CD4-positive, alpha-beta T cell treated with Interferon alpha-2 for 1 hour (primary cell): ENCODE measurements around the gene SUPT5H.

Experiments
- DNase-seq, 2 donors: peaks; one replicate each; pipeline ENCODE4 v3.0.0-alpha.2; 2020 to 2022

The SUPT5H gene

DNA sequence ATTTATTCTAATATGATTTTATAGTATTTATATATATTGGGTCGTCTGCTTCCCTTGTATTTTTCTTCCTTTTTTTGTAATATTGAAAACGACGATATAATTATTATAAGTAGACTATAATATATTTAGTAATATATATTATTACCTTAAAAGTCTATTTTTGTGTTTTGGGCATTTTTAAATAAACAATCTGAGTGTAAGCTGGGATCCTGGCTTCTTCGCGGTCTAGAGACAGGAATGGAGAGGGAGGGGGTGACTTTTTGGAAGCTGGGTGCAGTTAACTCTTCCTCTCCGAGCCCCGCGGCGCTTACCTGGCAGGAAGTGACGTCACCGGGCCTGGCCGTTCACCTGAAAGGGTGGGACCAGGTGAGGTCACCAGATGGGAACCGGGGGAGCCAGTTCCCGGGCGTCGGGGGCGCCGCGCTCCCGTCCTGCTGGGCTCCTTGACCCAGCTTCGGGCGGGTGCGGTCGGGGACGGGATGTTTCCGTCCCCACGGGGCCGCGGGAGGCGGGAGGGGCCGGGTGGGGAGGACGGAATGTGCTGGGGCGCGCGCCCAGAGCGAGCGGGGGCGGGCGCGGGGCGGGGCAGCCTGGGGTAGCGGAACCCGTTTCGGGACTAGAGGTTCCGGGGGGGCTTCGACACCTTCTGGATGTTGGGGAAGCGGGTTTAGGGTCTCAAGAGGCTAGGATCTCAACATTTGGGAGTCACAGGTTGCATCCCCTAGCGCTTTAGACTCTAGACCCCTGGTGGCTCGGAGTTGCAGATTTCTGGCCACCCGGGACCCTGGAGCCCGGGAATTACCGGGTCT is 36.0 kb upstream of the SUPT5H start:
- DNase-seq, result peak; percentile 95

DNA sequence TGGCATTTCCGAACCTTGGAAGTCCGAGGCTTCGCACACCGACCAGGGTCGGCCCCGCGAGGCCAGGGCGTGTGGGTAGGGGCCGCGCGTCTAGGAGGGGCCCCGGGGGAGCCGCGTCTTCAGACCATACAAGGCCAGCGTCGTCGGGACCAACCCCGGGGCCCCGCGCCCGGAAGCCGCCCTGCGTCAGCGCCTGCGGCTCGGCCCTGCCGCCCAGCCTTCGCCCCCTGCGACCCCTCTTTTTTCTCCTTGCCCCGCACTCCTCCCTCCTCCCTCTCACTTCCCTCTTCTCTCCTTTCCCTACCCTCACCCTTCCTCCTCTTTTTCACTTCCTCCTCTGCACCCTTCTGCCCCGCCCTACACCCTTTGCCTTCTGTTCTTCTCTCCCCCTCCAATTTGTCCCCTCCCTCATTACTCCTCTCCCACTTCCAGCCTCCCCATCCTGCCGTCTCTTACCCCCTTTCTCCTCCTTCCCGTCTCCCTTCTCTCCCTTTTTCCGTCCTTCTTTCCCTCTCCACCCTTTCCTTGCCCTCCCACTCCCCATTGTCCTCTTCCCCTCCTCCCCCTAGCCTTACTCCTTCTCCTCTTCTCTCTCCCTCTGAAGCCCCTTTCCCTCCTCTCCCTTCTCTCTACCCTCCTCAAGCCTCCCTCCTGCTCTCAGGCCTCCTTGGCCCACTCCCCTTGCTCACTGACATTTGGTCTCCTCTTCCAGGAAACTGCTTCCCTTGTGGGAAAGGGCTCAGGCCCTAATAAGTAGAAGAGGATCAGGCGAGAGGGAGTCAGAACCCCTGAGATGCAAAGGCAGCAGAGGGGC is 35.2 kb upstream of the SUPT5H start:
- DNase-seq, result peak; percentile 90 to 91

- DNase-seq, result no peak
Observed at GRCh38 chr19:39410831-39411080, 34.6 kb upstream of the SUPT5H start.

- DNase-seq, result peak; percentile 75 to 79
Observed at GRCh38 chr19:39411081-39411831, 34.1 kb upstream of the SUPT5H start.

- peak; percentile 92 to 94 for DNase-seq
Observed at GRCh38 chr19:39411832-39412099, 33.6 kb upstream of the SUPT5H start.

DNA sequence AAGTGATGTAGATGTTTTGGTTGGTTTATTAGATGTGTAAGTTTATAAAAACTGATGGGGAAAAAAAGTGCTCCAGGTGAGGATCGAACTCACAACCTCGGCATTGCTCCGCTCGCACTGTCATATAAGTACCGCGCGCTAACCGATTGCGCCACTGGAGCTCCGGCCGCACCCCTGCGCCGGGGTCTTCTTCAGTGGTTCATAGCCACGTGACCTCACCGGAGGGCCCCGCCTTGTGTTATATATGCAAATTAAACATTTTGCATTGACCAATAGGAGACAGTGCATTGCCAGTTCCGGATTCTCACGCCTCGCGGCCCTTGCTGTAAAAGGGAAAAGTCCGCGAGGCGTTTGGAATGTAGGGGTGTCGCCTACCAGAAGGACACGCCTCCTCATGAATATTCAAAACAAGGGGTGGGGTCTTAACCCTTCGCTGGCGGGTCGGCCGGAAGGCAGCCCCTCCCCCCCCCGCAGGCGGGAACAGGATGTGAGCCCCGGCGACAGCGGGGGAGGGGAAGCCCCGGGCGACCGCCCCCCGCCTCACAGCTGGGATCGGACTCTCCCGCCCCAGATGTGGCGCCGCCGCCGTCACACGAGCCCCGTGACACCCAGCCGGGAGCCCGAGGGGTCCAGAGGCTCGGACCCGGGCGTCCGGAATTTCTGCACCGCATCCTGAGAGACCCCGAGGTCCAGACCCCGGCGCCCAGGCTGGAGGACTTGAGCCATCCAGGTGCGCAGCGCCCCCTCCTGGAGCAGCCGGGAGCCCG is 33.1 kb upstream of the SUPT5H start, which contains the start of gene PLEKHG2:
Gene PLEKHG2, plus strand, starts transcription at position 570 of the 767 bp plus-strand sequence. CDS start 1,418 bp downstream, outside the sequence.
- DNase-seq, result peak; percentile 98 to 99

DNA sequence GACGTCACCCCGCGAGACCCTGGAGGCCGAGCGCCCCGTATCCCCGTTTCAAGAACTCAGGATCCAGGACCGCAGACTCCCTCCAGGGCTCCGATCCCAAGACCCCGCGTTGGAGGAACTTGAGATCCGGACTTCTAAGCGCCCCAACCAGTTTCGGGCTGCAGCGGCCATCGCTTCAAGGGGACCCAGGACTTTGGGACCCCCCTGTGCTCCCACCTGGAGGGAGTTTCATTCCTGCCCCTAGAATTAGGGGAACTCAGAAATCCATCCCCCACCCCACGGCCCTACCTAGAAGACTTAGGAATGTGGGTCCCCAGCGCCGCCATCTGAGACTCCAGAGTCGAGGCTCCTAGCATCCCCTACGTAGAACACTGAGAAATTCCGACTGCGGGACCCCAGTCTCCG is 32.5 kb upstream of the SUPT5H start:
- DNase-seq, result no peak

- peak; percentile 41 to 57 for DNase-seq
Observed at GRCh38 chr19:39413272-39413910, 32.0 kb upstream of the SUPT5H start.

GRCh38 chr19:39413911-39414608 is 31.3 kb upstream of the SUPT5H start:
- DNase-seq, result peak in 1 of 2 donors; percentile 43

DNA sequence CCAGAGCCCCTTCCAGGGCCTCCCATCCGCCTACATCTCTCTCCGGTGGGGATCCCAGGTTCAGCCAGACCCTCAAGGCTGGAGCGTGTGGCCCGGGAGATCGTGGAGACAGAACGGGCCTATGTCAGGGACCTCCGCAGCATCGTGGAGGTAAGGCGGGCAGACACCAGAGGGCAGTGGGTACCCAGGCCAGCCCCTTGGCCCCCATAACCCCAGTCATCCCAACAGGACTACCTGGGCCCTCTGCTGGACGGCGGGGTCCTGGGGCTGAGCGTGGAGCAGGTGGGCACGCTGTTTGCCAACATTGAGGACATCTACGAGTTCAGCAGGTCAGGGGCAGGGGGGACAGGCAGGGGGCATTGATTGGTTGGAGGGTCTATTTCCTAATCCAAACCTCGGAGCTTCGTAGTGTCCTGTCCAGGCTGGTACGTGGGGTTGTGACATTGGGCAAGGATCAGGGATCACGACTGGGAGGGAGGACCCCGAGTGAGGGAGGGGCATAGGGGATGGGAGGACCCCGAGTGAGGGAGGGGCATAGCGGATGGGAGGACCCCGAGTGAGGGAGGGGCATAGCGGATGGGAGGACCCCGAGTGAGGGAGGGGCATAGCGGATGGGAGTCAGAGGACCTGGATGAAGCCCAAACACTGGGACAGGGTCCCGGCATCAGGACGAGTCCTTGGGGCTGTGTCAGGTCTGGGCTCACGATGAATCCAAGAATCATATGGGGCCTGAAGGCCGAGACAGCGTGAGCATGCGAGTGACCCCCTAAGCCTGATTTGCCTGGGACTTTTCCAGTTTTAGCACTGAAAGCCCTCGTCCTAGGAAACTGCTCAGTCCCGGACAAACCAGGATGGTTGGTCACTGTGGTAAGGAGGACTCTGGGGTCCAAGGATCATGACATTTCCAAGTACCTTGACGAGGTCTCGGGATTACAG is 30.0 kb upstream of the SUPT5H start:
- DNase-seq, result peak in 1 of 2 donors; percentile 37

- peak in 1 of 2 donors; percentile 36 for DNase-seq
Observed at GRCh38 chr19:39416152-39417120, 28.9 kb upstream of the SUPT5H start.

DNA sequence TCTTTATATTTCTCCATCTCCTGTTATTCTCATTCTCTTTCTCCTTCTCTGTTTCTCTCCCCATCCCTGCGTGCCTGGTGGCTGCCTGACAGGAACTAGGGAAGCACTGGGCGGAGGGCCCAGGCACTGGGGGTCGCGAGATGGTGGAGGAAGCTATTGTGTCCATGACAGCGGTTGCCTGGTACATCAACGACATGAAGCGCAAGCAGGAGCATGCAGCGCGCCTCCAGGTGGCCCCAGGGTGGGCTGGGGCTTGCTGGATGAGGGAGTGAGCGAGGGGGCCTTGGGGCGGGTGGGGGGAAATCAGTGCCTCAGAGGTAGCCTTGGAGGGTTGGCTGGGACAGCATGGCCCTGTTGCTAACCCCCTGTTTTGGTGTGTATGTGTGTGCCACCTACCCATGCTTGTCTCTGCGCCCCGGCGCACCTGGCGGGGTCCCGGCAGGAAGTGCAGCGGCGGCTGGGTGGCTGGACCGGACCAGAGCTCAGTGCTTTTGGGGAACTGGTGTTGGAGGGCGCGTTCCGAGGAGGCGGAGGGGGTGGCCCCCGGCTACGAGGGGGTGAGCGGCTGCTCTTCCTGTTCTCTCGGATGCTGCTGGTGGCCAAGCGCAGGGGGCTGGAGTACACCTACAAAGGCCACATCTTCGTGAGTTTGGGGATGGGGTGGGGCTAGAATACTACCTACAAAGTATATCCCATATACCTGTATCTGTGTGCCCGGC is 27.8 kb upstream of the SUPT5H start:
- DNase-seq, result peak in 1 of 2 donors; percentile 22

DNA sequence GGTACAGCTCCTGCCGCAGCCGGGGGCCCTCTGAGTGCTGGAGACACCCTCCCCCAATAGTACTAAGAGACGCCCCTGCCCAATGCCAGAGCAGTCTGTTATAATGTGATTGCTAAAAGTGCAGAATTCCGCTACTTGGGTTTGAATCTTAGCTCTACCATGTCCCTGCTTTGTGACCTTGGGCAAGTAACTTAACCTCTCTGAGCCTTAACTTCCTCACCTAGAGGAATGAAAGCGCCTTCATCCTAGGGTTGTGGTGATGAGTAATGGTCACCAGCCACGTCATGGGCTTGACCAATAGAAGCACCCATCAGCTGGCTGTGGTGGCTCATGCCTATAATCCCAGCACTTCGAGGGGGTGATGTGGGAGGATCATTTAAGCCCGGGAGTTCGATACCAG is 26.4 kb upstream of the SUPT5H start:
- DNase-seq, result no peak

DNA sequence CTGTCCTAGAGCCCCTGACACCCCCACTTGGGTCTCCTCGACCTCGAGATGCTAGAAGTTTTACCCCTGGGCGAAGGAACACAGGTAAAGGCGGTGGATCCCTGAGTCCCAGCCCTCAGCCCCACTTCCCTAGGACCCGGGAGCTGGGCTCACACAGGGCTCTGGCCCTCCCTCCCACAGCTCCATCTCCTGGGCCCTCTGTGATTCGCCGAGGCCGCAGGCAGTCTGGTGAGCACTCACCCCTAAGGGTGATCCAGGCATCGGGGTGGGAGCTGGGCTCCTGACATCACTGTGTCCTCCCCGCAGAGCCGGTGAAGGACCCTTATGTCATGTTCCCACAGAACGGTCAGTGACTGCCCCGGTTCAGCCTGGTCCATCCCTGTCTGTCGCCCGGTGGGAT is 24.6 kb upstream of the SUPT5H start:
- no peak for DNase-seq

- DNase-seq, result no peak
Observed at GRCh38 chr19:39422020-39422419, 23.4 kb upstream of the SUPT5H start.

GRCh38 chr19:39423258-39424086 is 21.9 kb upstream of the SUPT5H start:
- peak in 1 of 2 donors; percentile 22 for DNase-seq

DNA sequence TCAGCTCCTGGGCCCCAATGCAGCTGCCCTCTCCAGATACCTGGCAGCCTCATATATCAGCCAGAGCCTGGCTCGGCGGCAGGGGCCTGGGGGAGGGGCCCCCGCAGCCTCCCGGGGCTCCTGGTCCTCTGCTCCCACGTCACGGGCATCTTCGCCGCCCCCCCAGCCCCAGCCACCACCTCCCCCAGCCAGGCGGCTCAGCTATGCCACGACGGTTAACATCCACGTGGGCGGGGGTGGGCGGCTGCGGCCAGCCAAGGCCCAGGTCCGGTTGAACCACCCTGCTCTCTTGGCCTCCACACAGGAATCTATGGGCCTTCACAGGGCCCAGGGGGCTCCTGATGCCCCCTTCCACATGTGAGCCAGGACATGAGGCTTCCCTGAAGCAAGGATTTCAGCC is 20.4 kb upstream of the SUPT5H start:
- no peak for DNase-seq

- DNase-seq, result peak in 1 of 2 donors; percentile 15
Observed at GRCh38 chr19:39425744-39426143, 19.6 kb upstream of the SUPT5H start.
